Muscle of leg (tissue), 11 donors: ENCODE results near the gene COL23A1. TPM values are rescaled to one million over a fixed set of nuclear protein-coding genes. Genes with fewer than 3 reads are reported as not detected.

Experiments used
- DNase-seq: peaks from one replicate; pipeline ENCODE4 v3.0.0; 2013
- H3K27ac ChIP-seq: one replicate; pipeline ENCODE4 v1.5.1; 2013; ENCODE audit warnings: mild to moderate bottlenecking, low read length, control low read depth
- H3K27me3 ChIP-seq: one replicate; pipeline ENCODE4 v1.6.1; 2013; ENCODE audit warnings: low read length; ENCODE audit not compliant: control insufficient read depth, insufficient read depth
- H3K36me3 ChIP-seq: one replicate; pipeline ENCODE4 v1.6.1; 2013; ENCODE audit warnings: low read length; ENCODE audit not compliant: control insufficient read depth, insufficient read depth
- H3K4me1 ChIP-seq: one replicate; pipeline ENCODE4 v1.6.1; 2013; ENCODE audit warnings: low read length; ENCODE audit not compliant: control insufficient read depth, insufficient read depth
- H3K4me3 ChIP-seq: one replicate; pipeline ENCODE4 v1.5.1; 2013; ENCODE audit warnings: low read length, control low read depth
- H3K9me3 ChIP-seq: replicated peaks from 2 replicates; pipeline ENCODE4 v1.6.1; 2013; ENCODE audit warnings: low read depth, low read length; ENCODE audit not compliant: control insufficient read depth
- WGBS: methylation state at CpG from one replicate; pipeline ENCODE4 v1.1.5; 2013; ENCODE audit warnings: missing lambda C conversion rate; ENCODE audit not compliant: insufficient coverage; 5-methylcytosine and 5-hydroxymethylcytosine counted together
- polyA plus RNA-seq, 8 donors: library from polyadenylated mRNA; unstranded; fragments of 120-200 nt; gene quantifications; one replicate each; pipeline versions ENCODE4 v1.2.1 to v1.2.3, GENCODE V29; 2013; ENCODE audit warnings: inconsistent platforms in 1 of 8, low replicate concordance in 1 of 8; ENCODE audit not compliant: insufficient read length in 8 of 8, insufficient read depth in 1 of 8
- total RNA-seq: library from RNA; stranded (reverse); fragments of 120-200 nt; gene quantifications from one replicate; pipeline ENCODE4 v1.2.4, GENCODE V29; 2013

Gene COL23A1
- total and polyA plus RNA-seq, 9 donors: 1.3 to 5.1 (median 3.0) TPM

- Histone ChIP-seq H3K27me3 (no peaks in the 10 kb centered on the region), H3K4me1 (peaks cover 4% of the 10 kb centered on the region), H3K27ac (no peak overlapping the region), H3K36me3 (no peaks in the 10 kb centered on the region), H3K4me3 (no peak overlapping the region), H3K9me3 (peaks cover 2% of the 10 kb centered on the region)
- no peak for DNase-seq
- whole genome bisulfite sequencing: 86% methylated on average over 2 of the region's 9 CpGs
Measured at GRCh38 chr5:178479261-178479660, 110.9 kb downstream of the COL23A1 start.

- no peak overlapping the region for H3K27ac ChIP-seq
- H3K27me3 ChIP-seq: no peaks in the 10 kb centered on the region
- H3K36me3 ChIP-seq: no peaks in the 10 kb centered on the region
- peaks cover 2% of the 10 kb centered on the region for H3K9me3 ChIP-seq
- H3K4me3 ChIP-seq: no peak overlapping the region
- WGBS: 9% methylated on average over 3 of the region's 5 CpGs
- peaks cover 4% of the 10 kb centered on the region for H3K4me1 ChIP-seq
- DNase-seq: peak; percentile 21
Measured at GRCh38 chr5:178478370-178478769, 111.8 kb downstream of the COL23A1 start.

- Histone ChIP-seq H3K27me3 (no peaks in the 10 kb centered on the region), H3K9me3 (peaks cover 2% of the 10 kb centered on the region), H3K36me3 (no peaks in the 10 kb centered on the region), H3K4me3 (no peak overlapping the region), H3K27ac (no peak overlapping the region), H3K4me1 (peaks cover 4% of the 10 kb centered on the region)
- WGBS: 68% methylated on average over 8 of the region's 8 CpGs
- no peak for DNase-seq
Measured at GRCh38 chr5:178477802-178478201, 112.4 kb downstream of the COL23A1 start.

GRCh38 chr5:178476972-178477754 lies 113.0 kb downstream of the COL23A1 start:
- Histone ChIP-seq H3K36me3 (no peaks in the 10 kb centered on the region), H3K4me1 (peaks cover 4% of the 10 kb centered on the region), H3K27ac (no peak overlapping the region), H3K4me3 (no peak overlapping the region), H3K27me3 (no peaks in the 10 kb centered on the region), H3K9me3 (peaks cover 2% of the 10 kb centered on the region)
- 77% methylated on average over 10 of the region's 12 CpGs for WGBS
- DNase-seq: no peak

- H3K27ac ChIP-seq: no peak overlapping the region
- H3K4me1 ChIP-seq: peaks cover 4% of the 10 kb centered on the region
- no peaks in the 10 kb centered on the region for H3K36me3 ChIP-seq
- 91% methylated on average over 8 of the region's 8 CpGs for WGBS
- H3K4me3 ChIP-seq: no peak overlapping the region
- no peaks in the 10 kb centered on the region for H3K27me3 ChIP-seq
- H3K9me3 ChIP-seq: peaks cover 2% of the 10 kb centered on the region
- no peak for DNase-seq
Measured at GRCh38 chr5:178476531-178476930, 113.7 kb downstream of the COL23A1 start.

- Histone ChIP-seq H3K4me3 (no peak overlapping the region), H3K36me3 (no peaks in the 10 kb centered on the region), H3K27me3 (peaks cover under 1% of the 10 kb centered on the region), H3K9me3 (peaks cover 2% of the 10 kb centered on the region), H3K27ac (no peak overlapping the region), H3K4me1 (peaks cover 4% of the 10 kb centered on the region)
- WGBS: 93% methylated on average over 3 of the region's 5 CpGs
- no peak for DNase-seq
Measured at GRCh38 chr5:178475422-178475821, 114.8 kb downstream of the COL23A1 start.

DNA sequence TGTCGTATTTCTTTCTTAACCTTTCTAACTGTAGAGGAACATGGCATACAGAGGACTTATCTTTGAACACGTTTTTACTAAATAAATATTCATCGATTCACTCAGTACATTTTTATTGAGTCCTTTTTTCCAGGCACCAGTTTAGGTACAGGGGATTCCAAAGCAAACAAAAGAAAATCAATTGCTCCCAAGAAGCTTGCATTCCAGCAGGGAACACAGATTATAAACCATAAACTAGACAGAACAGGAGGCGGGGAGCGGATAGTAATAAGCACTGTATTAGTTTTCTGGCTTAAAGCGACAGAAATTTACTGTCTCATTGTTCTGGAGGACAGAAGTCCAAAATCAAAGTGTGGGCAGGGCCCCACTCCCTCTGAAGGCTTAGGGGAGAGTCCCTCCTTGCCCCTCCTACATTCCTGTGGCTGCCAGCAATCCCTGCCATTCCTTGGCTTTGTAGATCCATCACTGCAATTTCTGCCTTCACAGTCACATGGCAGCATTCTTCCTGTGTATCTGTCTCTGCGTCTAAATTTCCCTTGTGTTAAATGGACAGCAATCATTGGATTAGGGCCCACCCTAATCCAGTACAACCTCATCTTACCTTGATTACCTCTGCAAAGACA lies 115.5 kb downstream of the COL23A1 start:
- Histone ChIP-seq H3K27me3 (peaks cover 5% of the 10 kb centered on the region), H3K4me1 (peaks cover 4% of the 10 kb centered on the region)

GRCh38 chr5:178473854-178474253 lies 116.3 kb downstream of the COL23A1 start:
- no peaks in the 10 kb centered on the region for H3K36me3 ChIP-seq
- peaks cover 5% of the 10 kb centered on the region for H3K27me3 ChIP-seq
- H3K9me3 ChIP-seq: peaks cover 2% of the 10 kb centered on the region
- WGBS: 16% methylated on average over 6 of the region's 7 CpGs
- H3K27ac ChIP-seq: no peak overlapping the region
- no peak for DNase-seq
- no peak overlapping the region for H3K4me3 ChIP-seq
- peaks cover 4% of the 10 kb centered on the region for H3K4me1 ChIP-seq

More for the DNA sequence above, 115.5 kb downstream of the COL23A1 start:
- Histone ChIP-seq H3K9me3 (peaks cover 2% of the 10 kb centered on the region), H3K4me3 (no peak overlapping the region), H3K27ac (no peak overlapping the region), H3K36me3 (no peaks in the 10 kb centered on the region)
- peak; percentile 29 for DNase-seq
- 80% methylated on average over 1 of the region's 7 CpGs for WGBS

GRCh38 chr5:178472138-178472537 lies 118.1 kb downstream of the COL23A1 start:
- WGBS: 90% methylated on average over 1 of the region's 4 CpGs
- Histone ChIP-seq H3K4me3 (no peak overlapping the region), H3K4me1 (peaks cover 15% of the 10 kb centered on the region), H3K36me3 (no peaks in the 10 kb centered on the region), H3K27me3 (peaks cover 5% of the 10 kb centered on the region), H3K27ac (no peak overlapping the region), H3K9me3 (peaks cover 2% of the 10 kb centered on the region)
- DNase-seq: no peak

DNA sequence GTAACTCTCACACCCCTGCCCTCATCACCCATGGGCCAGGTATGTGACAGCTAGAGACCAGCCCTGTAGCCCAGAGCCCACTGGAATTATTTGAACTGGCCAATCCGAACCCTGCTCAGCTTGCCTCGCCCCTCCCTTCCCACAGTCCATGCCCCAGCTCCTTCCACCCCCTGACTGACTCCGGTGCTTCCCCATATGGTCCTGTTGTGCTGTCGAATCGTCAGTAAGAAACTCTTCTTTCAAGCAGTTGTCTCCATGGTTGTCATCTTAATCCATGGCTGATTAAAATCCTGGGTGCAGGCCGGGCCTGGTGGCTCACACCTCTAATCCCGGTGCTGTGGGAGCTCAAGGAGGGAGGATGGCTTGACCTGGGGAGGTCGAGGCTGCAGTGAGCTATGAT lies 118.5 kb downstream of the COL23A1 start:
- Histone ChIP-seq H3K4me1 (peaks cover 19% of the 10 kb centered on the region), H3K27me3 (peaks cover 5% of the 10 kb centered on the region), H3K36me3 (no peaks in the 10 kb centered on the region), H3K4me3 (no peak overlapping the region), H3K9me3 (peaks cover 2% of the 10 kb centered on the region), H3K27ac (no peak overlapping the region)
- 81% methylated on average over 4 of the region's 8 CpGs for WGBS
- DNase-seq: no peak
